Neural progenitor cell (in vitro differentiated cells): ENCODE results near the gene IL7R.

Source experiments
- CTCF ChIP-seq: fragments of 200-600 bp; sonication (generic); IDR thresholded peaks from 2 replicates; pipeline ENCODE4 v1.5.1; 2017; ENCODE audit warnings: antibody characterized with exemption, mild to moderate bottlenecking
- EZH2 ChIP-seq: fragments of 200-600 bp; sonication (generic); IDR thresholded peaks from 2 replicates; pipeline ENCODE4 v1.6.1; 2017; ENCODE audit warnings: antibody characterized with exemption, mild to moderate bottlenecking, moderate library complexity

- TF ChIP-seq CTCF (no peak), EZH2 (no peak)
Observed at GRCh38 chr5:35849860-35850259, 6.8 kb upstream of the IL7R start.
